K562 (cell line): Measurements from ENCODE around the gene CCDC78. TPM values are rescaled to one million over a fixed set of nuclear protein-coding genes. Genes with fewer than 3 reads are reported as not detected.

ENCODE experiments used
- CBX1 ChIP-seq: sonication (generic); IDR thresholded peaks from 2 replicates; pipeline ENCODE4 v1.6.1; 2016; ENCODE audit warnings: antibody characterized with exemption, low read depth, mild to moderate bottlenecking
- CHD2 ChIP-seq: IDR thresholded peaks from 2 replicates; pipeline ENCODE4 v1.6.1; 2011; ENCODE audit warnings: low read depth, low read length
- COPS2 ChIP-seq: fragments of 450-650 bp; conservative IDR thresholded peaks from 2 replicates; pipeline ENCODE4 v1.6.1; 2016; ENCODE audit warnings: mild to moderate bottlenecking, moderate library complexity
- FOXK2 ChIP-seq, 2 experiments: fragments of 450-650 bp; IDR thresholded peaks in 1 of 2; conservative IDR thresholded peaks in 1 of 2; 2 replicates each; pipeline ENCODE4 v1.6.1; 2016; ENCODE audit warnings: low read depth in 2 of 2, mild to moderate bottlenecking in 1 of 2
- FUS ChIP-seq: fragments of 200-400 bp; formaldehyde crosslinking; optimal IDR thresholded peaks from 2 replicates; pipeline ENCODE3; 2017; ENCODE audit warnings: low read depth, low read length
- HLTF ChIP-seq: fragments of 450-650 bp; IDR thresholded peaks from 2 replicates; pipeline ENCODE4 v1.6.1; 2016
- HNRNPL ChIP-seq: fragments of 200-400 bp; formaldehyde crosslinking; IDR thresholded peaks from 2 replicates; pipeline ENCODE4 v1.6.1; 2017; ENCODE audit warnings: low read depth, mild to moderate bottlenecking, low read length
- JUN ChIP-seq, 2 experiments: sonication (generic) in 1 of 2; formaldehyde crosslinking in 1 of 2; IDR thresholded peaks; 2 replicates each; pipeline versions ENCODE4 v1.6.1 to v1.8.0; 2012 to 2022; ENCODE audit warnings: borderline replicate concordance in 2 of 2, mild to moderate bottlenecking in 2 of 2, improper control_type of control experiment in 1 of 2, low read depth in 1 of 2, low read length in 1 of 2, missing genetic modification reagents in 1 of 2
- NFYB ChIP-seq: IDR thresholded peaks from 2 replicates; pipeline ENCODE4 v1.6.1; 2011; ENCODE audit warnings: mild to moderate bottlenecking, moderate library complexity; ENCODE audit not compliant: insufficient read length; ENCODE audit errors: extremely low read depth
- RAD21 ChIP-seq, 2 experiments: fragments of 250-450 bp in 1 of 2; fragments of 450-650 bp in 1 of 2; sonication (Bioruptor Pico) in 1 of 2; formaldehyde crosslinking in 1 of 2; IDR thresholded peaks in 1 of 2; conservative IDR thresholded peaks in 1 of 2; 2 replicates each; pipeline versions ENCODE4 v1.4.0 to v1.8.0; 2020 to 2022; ENCODE audit warnings: mild to moderate bottlenecking in 2 of 2, moderate library complexity in 1 of 2
- SIRT6 ChIP-seq: IDR thresholded peaks from one replicate; pipeline ENCODE4 v1.6.1; 2012; ENCODE audit warnings: low read depth, mild to moderate bottlenecking, control low read depth, inconsistent platforms, low read length, moderate library complexity
- SMARCA5 ChIP-seq: fragments of 450-650 bp; IDR thresholded peaks from 2 replicates; pipeline ENCODE4 v1.6.1; 2016
- STAG1 ChIP-seq: sonication (generic); formaldehyde crosslinking; IDR thresholded peaks from 2 replicates; pipeline ENCODE4 v1.5.0; 2020; ENCODE audit warnings: missing genetic modification reagents, borderline replicate concordance
- XRCC4 ChIP-seq: IDR thresholded peaks from one replicate; pipeline ENCODE4 v1.6.1; 2011; ENCODE audit not compliant: insufficient read depth, insufficient read length; ENCODE audit errors: extremely low read depth
- ZNF253 ChIP-seq: fragments of 250-450 bp; sonication (Bioruptor Pico); conservative IDR thresholded peaks from 2 replicates; pipeline ENCODE4 v1.6.1; 2021; ENCODE audit warnings: mild to moderate bottlenecking
- ZNF3 ChIP-seq: fragments of 250-450 bp; sonication (Bioruptor Pico); IDR thresholded peaks from 2 replicates; pipeline ENCODE4 v1.5.0; 2021; ENCODE audit warnings: mild to moderate bottlenecking, moderate library complexity
- polyA plus RNA-seq, 8 experiments: library from polyadenylated mRNA; depleted of rRNA in 4 of 8; stranded (reverse) in 5 of 8; unstranded in 3 of 8; fragments of >200 nt; fragmentation: Nextera tagmentation in 2 of 8; fragmentation: Illumina TruSeq in 1 of 8; extraction: Ambion mirVana in 2 of 8; extraction: Trizol in 1 of 8; gene quantifications; 2 replicates each; pipeline versions ENCODE4 v1.2.1 to v1.2.3, GENCODE V29; 2011 to 2014; ENCODE audit warnings: inconsistent platforms in 1 of 8, missing spikeins in 1 of 8
- total RNA-seq, 7 experiments: library from RNA; depleted of rRNA in 6 of 7; stranded (reverse); fragments of >200 nt in 6 of 7; fragmentation: Illumina TruSeq in 2 of 7; extraction: Trizol in 2 of 7; gene quantifications; 2 replicates each; pipeline versions ENCODE4 v1.2.1 to v1.2.3, GENCODE V29; 2011 to 2021; ENCODE audit warnings: low replicate concordance in 1 of 7
- TF ChIP-seq, protein P1 (sequence below), 2 experiments: fragments of 450-650 bp; conservative IDR thresholded peaks; 2 replicates each; pipeline ENCODE4 v1.6.1; 2017; ENCODE audit warnings: mild to moderate bottlenecking in 2 of 2, moderate library complexity in 2 of 2
- TF ChIP-seq, protein P2 (sequence below): fragments of 250-450 bp; sonication (Bioruptor Pico); IDR thresholded peaks from 2 replicates; pipeline ENCODE4 v1.9.0; 2021; ENCODE audit warnings: mild to moderate bottlenecking
- TF ChIP-seq, protein P3 (sequence below): fragments of 450-650 bp; formaldehyde crosslinking; IDR thresholded peaks from 2 replicates; pipeline ENCODE4 v1.4.0; 2020; ENCODE audit warnings: mild to moderate bottlenecking, moderate library complexity

The CCDC78 gene
- total and polyA plus RNA-seq, 9 of the 15 experiments (the other 6 are each of a cell fraction or from before 2014, with no cell fraction given), result 0.24 to 17.7 (median 2.9) TPM

DNA sequence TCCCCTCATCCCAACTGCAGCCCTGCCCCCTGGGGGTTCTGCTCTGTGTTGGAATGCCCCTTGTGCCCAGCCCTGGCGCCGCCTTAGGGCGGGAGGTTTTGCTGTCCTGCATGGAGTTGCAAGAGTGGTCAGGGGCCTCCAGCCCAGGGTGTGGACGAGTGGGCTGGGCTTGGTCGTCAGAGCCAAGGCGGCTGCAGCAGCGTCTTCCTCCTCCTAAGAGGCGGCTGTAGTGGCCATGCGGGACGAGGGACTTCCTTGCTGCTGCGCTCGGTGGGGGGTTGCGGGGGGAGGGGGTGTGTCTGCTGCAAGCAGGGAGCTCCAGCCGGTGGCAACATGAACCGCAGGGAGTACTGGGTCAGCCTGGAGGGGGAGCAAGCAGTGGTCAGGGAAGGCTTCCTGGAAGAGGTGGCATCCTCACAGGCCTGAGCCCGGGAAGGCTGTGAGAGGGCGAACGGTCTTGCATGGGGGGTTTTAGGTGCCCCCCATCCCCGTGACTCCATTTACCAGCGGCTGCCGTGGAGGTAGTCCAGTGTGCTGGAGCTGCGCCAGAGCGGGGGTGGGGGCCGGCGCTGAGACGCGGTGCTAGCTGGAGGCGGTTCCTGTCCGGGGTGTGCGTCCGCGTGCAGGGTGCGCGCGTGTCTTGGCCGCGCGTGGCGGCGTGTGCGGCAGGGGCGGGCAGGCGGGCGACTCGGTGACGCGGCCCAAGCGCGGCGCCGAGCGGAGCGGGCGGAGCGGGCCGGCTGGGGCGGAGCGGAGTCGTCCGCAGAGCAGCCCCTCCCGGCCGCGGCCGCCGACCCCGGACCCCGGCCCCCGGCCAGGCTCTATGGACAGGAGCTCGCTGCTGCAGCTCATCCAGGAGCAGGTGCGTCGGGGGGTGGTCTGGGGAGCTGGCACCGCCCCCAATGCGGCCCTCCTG, 51.0 kb downstream of the CCDC78 start, which contains the start of gene RHBDL1 (continued):
- TF ChIP-seq HLTF (peak; percentile 60; the same call in 1 of the 2 replicates), SIRT6 (no peak), COPS2 (no peak), ZNF253 (no peak), XRCC4 (no peak), ZNF3 (no peak), CHD2 (no peak), FOXK2 (conservative IDR thresholded peaks at IDR 0.05 in 1 of 2, IDR thresholded peaks at IDR 0.05 in 1 of 2; ENCODE audit: low read depth in 2 of 2) (peak; percentile 57 to 77; a peak in 2 of 4 replicates), HNRNPL (0 out of 2 replicates have a peak, but pooled peaks have one; percentile 39), RAD21 (CRISPR knock-in tag; conservative IDR thresholded peaks at IDR 0.05 in 1 of 2, IDR thresholded peaks at IDR 0.05 in 1 of 2) (no peak), CBX1 (peak; percentile 89; the same call in 1 of the 2 replicates), STAG1 (CRISPR knock-in tag) (no peak), FUS (peak; percentile 33), NFYB (no peak), JUN (IDR thresholded peaks at IDR 0.05; ENCODE audit: borderline replicate concordance, low read depth, low read length) (no peak), JUN (CRISPR knock-in tag; IDR thresholded peaks at IDR 0.05; ENCODE audit: borderline replicate concordance) (no peak), SMARCA5 (peak; percentile 99)
- TF ChIP-seq, protein P1, sequence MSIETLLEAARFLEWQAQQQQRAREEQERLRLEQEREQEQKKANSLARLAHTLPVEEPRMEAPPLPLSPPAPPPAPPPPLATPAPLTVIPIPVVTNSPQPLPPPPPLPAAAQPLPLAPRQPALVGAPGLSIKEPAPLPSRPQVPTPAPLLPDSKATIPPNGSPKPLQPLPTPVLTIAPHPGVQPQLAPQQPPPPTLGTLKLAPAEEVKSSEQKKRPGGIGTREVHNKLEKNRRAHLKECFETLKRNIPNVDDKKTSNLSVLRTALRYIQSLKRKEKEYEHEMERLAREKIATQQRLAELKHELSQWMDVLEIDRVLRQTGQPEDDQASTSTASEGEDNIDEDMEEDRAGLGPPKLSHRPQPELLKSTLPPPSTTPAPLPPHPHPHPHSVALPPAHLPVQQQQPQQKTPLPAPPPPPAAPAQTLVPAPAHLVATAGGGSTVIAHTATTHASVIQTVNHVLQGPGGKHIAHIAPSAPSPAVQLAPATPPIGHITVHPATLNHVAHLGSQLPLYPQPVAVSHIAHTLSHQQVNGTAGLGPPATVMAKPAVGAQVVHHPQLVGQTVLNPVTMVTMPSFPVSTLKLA (conservative IDR thresholded peaks at IDR 0.05), result peak; percentile 73 to 85
- TF ChIP-seq, protein P2, sequence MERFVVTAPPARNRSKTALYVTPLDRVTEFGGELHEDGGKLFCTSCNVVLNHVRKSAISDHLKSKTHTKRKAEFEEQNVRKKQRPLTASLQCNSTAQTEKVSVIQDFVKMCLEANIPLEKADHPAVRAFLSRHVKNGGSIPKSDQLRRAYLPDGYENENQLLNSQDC (CRISPR knock-in tag), result no peak
- TF ChIP-seq, protein P3, sequence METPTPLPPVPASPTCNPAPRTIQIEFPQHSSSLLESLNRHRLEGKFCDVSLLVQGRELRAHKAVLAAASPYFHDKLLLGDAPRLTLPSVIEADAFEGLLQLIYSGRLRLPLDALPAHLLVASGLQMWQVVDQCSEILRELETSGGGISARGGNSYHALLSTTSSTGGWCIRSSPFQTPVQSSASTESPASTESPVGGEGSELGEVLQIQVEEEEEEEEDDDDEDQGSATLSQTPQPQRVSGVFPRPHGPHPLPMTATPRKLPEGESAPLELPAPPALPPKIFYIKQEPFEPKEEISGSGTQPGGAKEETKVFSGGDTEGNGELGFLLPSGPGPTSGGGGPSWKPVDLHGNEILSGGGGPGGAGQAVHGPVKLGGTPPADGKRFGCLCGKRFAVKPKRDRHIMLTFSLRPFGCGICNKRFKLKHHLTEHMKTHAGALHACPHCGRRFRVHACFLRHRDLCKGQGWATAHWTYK (CRISPR knock-in tag), result peak; percentile 50; the same call in 1 of the 2 replicates
